Tibial nerve (tissue), 3 donors: ENCODE data around the gene NEXN.

Source experiments
- CTCF ChIP-seq, 5 experiments: fragments of 200-600 bp in 3 of 5; fragments of 450-650 bp in 2 of 5; sonication (generic) in 3 of 5; IDR thresholded peaks; one replicate each; pipeline ENCODE4 v1.5.1; 2016 to 2019; ENCODE audit warnings: antibody characterized with exemption in 5 of 5, mild to moderate bottlenecking in 3 of 5, moderate library complexity in 2 of 5
- POLR2A ChIP-seq, 2 donors: fragments of 450-650 bp; IDR thresholded peaks; one replicate each; pipeline ENCODE4 v1.6.1; 2017; ENCODE audit warnings: antibody characterized with exemption in 2 of 2, mild to moderate bottlenecking in 2 of 2, moderate library complexity in 2 of 2

GRCh38 chr1:77945345-77945744 is 56.9 kb downstream of the NEXN start:
- TF ChIP-seq POLR2A (IDR thresholded peaks at IDR 0.05) (no peak), CTCF (IDR thresholded peaks at IDR 0.05) (no peak)
